ENCODE measurements around the gene NIP7. TPM values are rescaled to one million over a fixed set of nuclear protein-coding genes. Genes with fewer than 3 reads are reported as not detected.

The NIP7 gene
- total RNA-seq, 1 experiment from 2014 or later: 55.8 TPM

- Mint-ChIP-seq H3K4me1 (ENCODE audit: low read depth, unreplicated experiment) (no peaks in the 10 kb centered on the region), H3K27ac (ENCODE audit: unreplicated experiment) (no peak overlapping the region), H3K36me3 (ENCODE audit: insufficient read depth, unreplicated experiment) (peaks cover 35% of the 10 kb centered on the region), H3K27me3 (ENCODE audit: unreplicated experiment) (no peaks in the 10 kb centered on the region), H3K4me3 (ENCODE audit: low read depth, unreplicated experiment) (no peak overlapping the region), H3K9me3 (ENCODE audit: low read depth, unreplicated experiment) (no peaks in the 10 kb centered on the region)
- CTCF ChIA-PET: no interaction called here
- BruUV-seq (replicated peaks): no TSS peak
- TF ChIP-seq CTCF (IDR thresholded peaks at IDR 0.05; ENCODE audit: unreplicated experiment): no peak
- intact Hi-C loops (cut with micrococcal nuclease; ENCODE audit: unreplicated experiment): no loop called here
- DNase-seq: no peak
Measured at GRCh38 chr16:69367980-69368379, 28.4 kb downstream of the NIP7 start.

GRCh38 chr16:69368866-69369265 lies 29.3 kb downstream of the NIP7 start:
- intact Hi-C loops (cut with micrococcal nuclease; ENCODE audit: unreplicated experiment): no loop called here
- no peak for DNase-seq
- Mint-ChIP-seq H3K27me3 (ENCODE audit: unreplicated experiment) (no peaks in the 10 kb centered on the region), H3K27ac (ENCODE audit: unreplicated experiment) (no peak overlapping the region), H3K4me1 (ENCODE audit: low read depth, unreplicated experiment) (no peaks in the 10 kb centered on the region), H3K36me3 (ENCODE audit: insufficient read depth, unreplicated experiment) (peaks cover 35% of the 10 kb centered on the region), H3K4me3 (ENCODE audit: low read depth, unreplicated experiment) (no peak overlapping the region), H3K9me3 (ENCODE audit: low read depth, unreplicated experiment) (no peaks in the 10 kb centered on the region)
- CTCF ChIA-PET: no interaction called here
- no peak for TF ChIP-seq CTCF (IDR thresholded peaks at IDR 0.05; ENCODE audit: unreplicated experiment)
- BruUV-seq (replicated peaks): no TSS peak

GRCh38 chr16:69371564-69371963 lies 32.0 kb downstream of the NIP7 start:
- H3K27ac Mint-ChIP-seq (ENCODE audit: unreplicated experiment): no peak overlapping the region
- no peak for DNase-seq
- H3K4me3 Mint-ChIP-seq (ENCODE audit: low read depth, unreplicated experiment): no peak overlapping the region
- CTCF ChIA-PET: interaction anchor here (0.7 kb wide), 1 partner anchor 13 kb away, joined by 3 read pairs; no protein-coding TSS in a partner anchor
- no peaks in the 10 kb centered on the region for H3K9me3 Mint-ChIP-seq (ENCODE audit: low read depth, unreplicated experiment)
- TF ChIP-seq CTCF (IDR thresholded peaks at IDR 0.05; ENCODE audit: unreplicated experiment): no peak
- intact Hi-C loops (cut with micrococcal nuclease; ENCODE audit: unreplicated experiment): no loop called here
- peaks cover 39% of the 10 kb centered on the region for H3K36me3 Mint-ChIP-seq (ENCODE audit: insufficient read depth, unreplicated experiment)
- no peaks in the 10 kb centered on the region for H3K27me3 Mint-ChIP-seq (ENCODE audit: unreplicated experiment)
- H3K4me1 Mint-ChIP-seq (ENCODE audit: low read depth, unreplicated experiment): no peaks in the 10 kb centered on the region
- BruUV-seq (replicated peaks): no TSS peak

- no peak for DNase-seq
- intact Hi-C loops (cut with micrococcal nuclease; ENCODE audit: unreplicated experiment): no loop called here
- Mint-ChIP-seq H3K9me3 (ENCODE audit: low read depth, unreplicated experiment) (no peaks in the 10 kb centered on the region), H3K27ac (ENCODE audit: unreplicated experiment) (no peak overlapping the region), H3K4me3 (ENCODE audit: low read depth, unreplicated experiment) (no peak overlapping the region), H3K4me1 (ENCODE audit: low read depth, unreplicated experiment) (no peaks in the 10 kb centered on the region), H3K27me3 (ENCODE audit: unreplicated experiment) (no peaks in the 10 kb centered on the region), H3K36me3 (ENCODE audit: insufficient read depth, unreplicated experiment) (peaks cover 39% of the 10 kb centered on the region)
- BruUV-seq (replicated peaks): no TSS peak
- TF ChIP-seq CTCF (IDR thresholded peaks at IDR 0.05; ENCODE audit: unreplicated experiment): no peak
- CTCF ChIA-PET: no interaction called here
Measured at GRCh38 chr16:69373019-69373418, 33.4 kb downstream of the NIP7 start.

Data from Calu3 (cell line).